Right lung (tissue), 5 donors: ENCODE measurements around the gene CFAP20DC. TPM values are rescaled to one million over a fixed set of nuclear protein-coding genes. Genes with fewer than 3 reads are reported as not detected.

Source experiments
- DNase-seq, 2 donors: peaks; one replicate each; pipeline ENCODE4 v3.0.0-alpha.2; 2013
- polyA plus RNA-seq, 5 donors: library from polyadenylated mRNA; unstranded; fragments of 120-200 nt; gene quantifications; one replicate each; pipeline versions ENCODE4 v1.2.1 to v1.2.3, GENCODE V29; 2013; ENCODE audit warnings: inconsistent platforms in 1 of 5, low replicate concordance in 1 of 5; ENCODE audit not compliant: insufficient read length in 5 of 5, insufficient read depth in 1 of 5

CFAP20DC gene
- polyA plus RNA-seq, 5 donors: 4.0 to 7.0 (median 6.2) TPM

DNA sequence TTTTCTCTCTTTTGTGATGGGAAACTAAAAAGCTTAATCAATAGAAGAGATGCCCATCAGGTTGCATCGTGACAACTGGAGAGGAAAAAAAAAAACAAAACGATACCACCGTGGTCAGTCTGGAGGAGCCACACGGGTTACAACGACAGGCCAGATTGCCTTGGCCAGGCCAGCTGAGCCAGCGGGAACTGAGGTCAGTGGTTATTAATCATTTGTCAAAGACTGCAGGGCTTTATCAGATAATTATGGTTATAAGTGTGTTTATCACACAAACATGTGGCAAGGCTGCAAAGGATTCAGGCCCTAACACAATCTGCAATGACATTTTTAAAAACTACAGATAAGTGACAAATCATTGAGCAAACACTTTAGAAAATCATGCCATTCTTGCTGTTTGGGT, 248.3 kb downstream of the CFAP20DC start:
- no peak for DNase-seq

- DNase-seq: no peak
These were observed 248.9 kb downstream of the CFAP20DC start for GRCh38 chr3:58800940-58801339.

GRCh38 chr3:58800032-58800431, 249.8 kb downstream of the CFAP20DC start:
- DNase-seq: no peak

- no peak for DNase-seq
These were observed 250.6 kb downstream of the CFAP20DC start for GRCh38 chr3:58799271-58799670.

DNA sequence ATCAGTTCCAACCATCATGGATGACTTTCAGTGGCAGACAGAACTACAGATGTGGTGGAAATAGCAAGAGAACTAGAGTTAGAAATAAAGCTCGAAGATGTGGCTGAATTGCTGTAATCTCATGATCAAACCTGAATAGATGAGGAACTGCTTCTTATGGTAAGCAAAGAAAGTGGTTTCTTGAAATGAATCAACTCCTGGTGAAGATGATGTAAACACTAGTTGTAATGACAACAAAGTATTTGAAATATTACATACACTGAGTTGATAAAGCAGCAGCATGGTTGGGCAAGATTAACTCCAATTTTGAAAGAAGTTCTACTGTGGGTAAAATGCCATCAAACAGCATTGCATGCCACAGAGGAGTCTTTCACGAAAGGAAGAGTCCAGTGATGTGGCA, 251.5 kb downstream of the CFAP20DC start:
- no peak for DNase-seq

DNA sequence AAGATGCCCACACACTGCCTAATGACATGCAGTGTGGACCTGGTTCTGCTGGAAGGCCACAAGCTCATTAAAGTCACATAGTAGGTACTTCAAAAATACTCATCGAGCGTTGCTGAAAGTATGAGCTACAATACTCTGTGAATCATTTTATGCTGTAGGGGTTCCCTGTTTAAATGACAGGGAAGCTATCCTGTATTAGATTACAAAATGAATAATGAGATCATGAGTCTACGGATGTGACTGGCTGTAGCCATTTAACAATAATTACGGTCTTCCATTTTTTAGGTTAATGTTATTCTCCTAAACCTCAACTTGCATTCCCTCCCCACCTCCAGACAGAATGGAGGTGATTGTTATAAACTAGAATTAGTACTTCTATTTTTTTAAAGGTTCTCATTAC, 255.1 kb downstream of the CFAP20DC start:
- no peak for DNase-seq

DNA sequence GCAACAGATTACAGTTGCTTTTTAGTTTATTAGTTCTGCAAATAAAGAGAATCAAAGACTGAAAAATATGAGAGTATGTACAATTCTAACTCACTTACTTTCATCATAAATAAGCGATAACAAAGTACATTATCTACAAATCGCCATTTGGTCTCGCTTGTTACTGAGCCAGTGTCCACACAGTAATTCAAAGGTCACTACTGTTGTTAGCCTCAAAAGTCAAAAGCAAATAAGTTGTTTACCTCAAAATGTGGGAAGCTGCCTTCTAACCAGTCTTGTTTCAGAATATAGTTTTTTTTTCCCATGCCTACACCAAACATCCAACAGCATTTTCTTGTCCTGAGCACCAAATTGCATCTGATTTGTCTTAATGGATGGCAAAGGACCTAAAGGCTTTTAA, 255.9 kb downstream of the CFAP20DC start:
- DNase-seq: no peak

GRCh38 chr3:58792921-58793451, 256.8 kb downstream of the CFAP20DC start:
- no peak for DNase-seq

- DNase-seq: no peak
These were observed 260.4 kb downstream of the CFAP20DC start for GRCh38 chr3:58789385-58789784.

- no peak for DNase-seq
These were observed 264.9 kb downstream of the CFAP20DC start for GRCh38 chr3:58784888-58785287.

GRCh38 chr3:58784425-58784824, 265.4 kb downstream of the CFAP20DC start:
- no peak for DNase-seq

DNA sequence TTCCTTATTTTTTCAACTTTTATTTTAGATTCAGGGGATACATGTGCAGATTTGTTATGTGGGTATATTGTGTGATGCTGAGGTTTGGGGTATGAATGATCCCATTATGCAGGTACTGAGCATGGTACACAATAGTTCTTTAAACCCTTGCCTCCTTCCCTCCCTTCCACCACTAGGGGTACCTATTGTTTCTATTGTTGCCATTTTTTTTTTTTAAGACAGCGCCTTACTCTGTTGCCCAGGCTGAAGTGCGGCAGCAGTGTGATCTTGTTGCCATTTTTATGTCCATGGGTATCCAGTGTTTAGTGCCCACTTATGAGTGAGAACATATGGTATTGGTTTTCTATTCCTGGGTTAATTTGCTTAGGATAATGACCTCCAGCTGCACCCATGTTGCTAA, 266.0 kb downstream of the CFAP20DC start:
- DNase-seq: no peak

- DNase-seq: no peak
These were observed 269.9 kb downstream of the CFAP20DC start for GRCh38 chr3:58779934-58780333.

DNA sequence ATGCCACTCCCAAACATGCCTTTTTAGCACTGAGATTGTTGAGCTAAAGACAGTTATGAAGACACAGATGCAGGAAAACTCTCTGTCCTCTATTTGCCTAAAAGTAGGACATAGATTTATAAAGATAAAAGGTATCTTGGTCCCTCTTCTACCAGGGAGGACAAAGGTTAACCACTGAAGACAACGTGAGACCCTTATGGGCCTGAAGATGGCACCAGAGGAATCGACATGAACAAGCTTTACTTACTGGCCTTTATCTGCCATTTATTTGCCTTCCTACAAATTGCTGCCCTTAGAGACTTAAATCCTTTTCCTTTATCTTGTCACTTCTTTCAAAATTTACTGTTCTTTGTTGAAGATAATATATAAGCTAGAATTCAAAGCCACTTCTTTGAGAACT, 273.6 kb downstream of the CFAP20DC start:
- no peak for DNase-seq

GRCh38 chr3:58772462-58772861, 277.4 kb downstream of the CFAP20DC start:
- no peak for DNase-seq

- no peak for DNase-seq
These were observed 280.8 kb downstream of the CFAP20DC start for GRCh38 chr3:58769065-58769464.

GRCh38 chr3:58766587-58767282, 283.1 kb downstream of the CFAP20DC start:
- DNase-seq: no peak

GRCh38 chr3:58755150-58755549, 294.7 kb downstream of the CFAP20DC start:
- no peak for DNase-seq

- DNase-seq: no peak
These were observed 295.8 kb downstream of the CFAP20DC start for GRCh38 chr3:58754074-58754473.

- no peak for DNase-seq
These were observed 297.8 kb downstream of the CFAP20DC start for GRCh38 chr3:58751882-58752567.

GRCh38 chr3:58751235-58751634, 298.6 kb downstream of the CFAP20DC start:
- no peak for DNase-seq

DNA sequence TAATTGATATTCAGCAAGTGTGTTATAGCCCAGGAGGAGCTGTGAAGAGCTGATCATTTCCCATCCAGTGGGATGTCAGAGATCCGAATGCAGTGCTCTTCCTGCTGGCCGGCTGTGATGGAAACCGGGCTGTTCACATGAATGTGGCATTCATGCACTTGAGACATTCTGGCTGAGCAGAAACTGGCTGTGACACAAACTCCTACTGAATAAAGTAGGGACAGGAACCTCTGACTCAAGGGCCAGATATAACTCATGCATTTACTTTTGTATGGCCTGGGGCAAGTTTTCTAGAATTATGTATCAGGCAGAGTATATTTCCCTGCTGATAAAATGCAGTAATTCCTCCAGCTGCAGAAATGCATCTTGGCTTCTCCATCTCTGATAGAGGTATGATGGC, 299.9 kb downstream of the CFAP20DC start:
- no peak for DNase-seq

GRCh38 chr3:58748024-58748423, 301.8 kb downstream of the CFAP20DC start:
- DNase-seq: no peak
